OCI-LY1 (cell line): Measurements from ENCODE around the gene UGGT1.

Experiments
- EZH2 ChIP-seq: fragments of 200-600 bp; sonication (generic), shearing (Covaris generic); IDR thresholded peaks from 2 replicates; pipeline ENCODE4 v1.8.0; 2017; ENCODE audit warnings: borderline replicate concordance, mixed run types, mild to moderate bottlenecking, antibody characterized with exemption, low read length, moderate library complexity, mixed read lengths
- TF ChIP-seq, protein P1 (sequence below): fragments of 200-600 bp; sonication (generic), shearing (Covaris generic); IDR thresholded peaks from 2 replicates; pipeline ENCODE4 v1.5.1; 2017; ENCODE audit warnings: mild to moderate bottlenecking, antibody characterized with exemption, low read length, moderate library complexity, mixed read lengths

DNA sequence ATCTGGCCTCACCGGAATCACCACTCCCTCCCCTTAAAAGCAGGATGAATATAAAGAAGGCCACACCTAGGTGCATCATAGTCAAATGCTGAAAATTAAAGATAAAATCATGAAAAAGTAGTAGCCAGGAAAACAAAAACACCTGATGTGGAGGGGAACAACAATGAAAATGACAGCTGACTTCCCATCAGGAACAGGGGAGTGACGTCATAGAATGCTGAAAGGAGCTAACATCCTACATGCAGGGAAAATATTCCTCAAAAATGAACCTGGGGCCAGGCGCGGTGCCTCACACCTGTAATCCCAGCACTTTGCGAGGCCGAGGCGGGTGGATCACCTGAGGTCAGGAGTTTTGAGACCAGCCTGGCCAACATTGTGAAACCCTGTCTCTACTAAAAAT lies 108.1 kb downstream of the UGGT1 start:
- TF ChIP-seq, protein P1, sequence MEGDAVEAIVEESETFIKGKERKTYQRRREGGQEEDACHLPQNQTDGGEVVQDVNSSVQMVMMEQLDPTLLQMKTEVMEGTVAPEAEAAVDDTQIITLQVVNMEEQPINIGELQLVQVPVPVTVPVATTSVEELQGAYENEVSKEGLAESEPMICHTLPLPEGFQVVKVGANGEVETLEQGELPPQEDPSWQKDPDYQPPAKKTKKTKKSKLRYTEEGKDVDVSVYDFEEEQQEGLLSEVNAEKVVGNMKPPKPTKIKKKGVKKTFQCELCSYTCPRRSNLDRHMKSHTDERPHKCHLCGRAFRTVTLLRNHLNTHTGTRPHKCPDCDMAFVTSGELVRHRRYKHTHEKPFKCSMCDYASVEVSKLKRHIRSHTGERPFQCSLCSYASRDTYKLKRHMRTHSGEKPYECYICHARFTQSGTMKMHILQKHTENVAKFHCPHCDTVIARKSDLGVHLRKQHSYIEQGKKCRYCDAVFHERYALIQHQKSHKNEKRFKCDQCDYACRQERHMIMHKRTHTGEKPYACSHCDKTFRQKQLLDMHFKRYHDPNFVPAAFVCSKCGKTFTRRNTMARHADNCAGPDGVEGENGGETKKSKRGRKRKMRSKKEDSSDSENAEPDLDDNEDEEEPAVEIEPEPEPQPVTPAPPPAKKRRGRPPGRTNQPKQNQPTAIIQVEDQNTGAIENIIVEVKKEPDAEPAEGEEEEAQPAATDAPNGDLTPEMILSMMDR, result no peak
- no peak for TF ChIP-seq EZH2
